ENCODE measurements around the gene DECR2.

The DECR2 gene

DNA sequence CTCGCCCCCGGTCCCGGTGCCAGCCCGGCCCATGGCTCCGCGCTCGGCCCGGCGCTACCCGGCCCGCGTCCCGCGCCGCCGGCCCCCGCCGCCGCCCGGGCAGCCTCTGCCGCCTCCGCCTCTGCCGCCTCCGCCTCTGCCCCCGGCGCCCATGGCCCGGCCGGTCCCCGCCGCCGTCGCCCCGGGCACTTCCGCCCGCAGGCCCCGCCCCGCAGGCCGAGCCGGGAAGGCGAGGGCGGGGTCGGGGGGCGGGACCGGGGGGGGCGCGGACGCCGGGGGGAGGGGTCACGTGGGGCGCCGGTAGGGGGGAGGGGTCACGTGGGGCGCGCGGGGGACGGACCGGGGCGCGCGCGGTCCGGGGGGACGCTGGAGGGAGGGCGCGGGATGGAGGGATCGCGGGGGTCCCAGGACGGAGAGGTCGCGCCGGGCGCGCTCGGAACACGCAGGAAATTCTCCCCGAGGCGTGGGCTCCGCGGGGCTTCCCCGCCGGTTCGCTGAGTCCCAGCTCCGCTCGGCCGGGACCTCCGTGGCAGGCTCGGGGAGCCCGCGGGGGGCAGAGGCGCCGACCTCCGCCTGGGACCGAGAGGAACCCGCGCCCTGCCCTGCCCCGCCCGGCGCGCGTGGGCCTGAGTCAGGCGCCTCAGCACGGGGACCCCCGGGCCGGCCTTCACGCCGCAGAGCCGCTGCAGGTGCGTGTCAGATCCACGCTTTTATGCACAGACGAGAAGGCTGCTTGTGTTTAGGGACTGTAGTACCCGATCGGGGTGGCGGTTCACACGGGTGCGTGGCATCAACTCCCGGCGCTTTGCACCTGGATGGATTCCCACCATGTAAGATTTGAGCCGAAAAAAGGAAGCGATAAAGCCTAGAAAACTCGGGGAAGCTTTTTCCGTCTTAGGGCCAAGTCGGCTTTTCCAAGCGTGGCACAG is 19.6 kb upstream of the DECR2 start, which contains the start of gene PGAP6 (continued):
- TF ChIP-seq ZNF549 (tag by site-specific recombination; IDR thresholded peaks at IDR 0.05) (no peak), ZNF658 (tag by site-specific recombination; IDR thresholded peaks at IDR 0.05) (no peak), ZNF785 (tag by site-specific recombination; IDR thresholded peaks at IDR 0.05) (0 out of 2 replicates have a peak, but pooled peaks have one; percentile 46), KLF10 (tag by site-specific recombination; IDR thresholded peaks at IDR 0.05) (peak; percentile 63), ZNF416 (tag by site-specific recombination; IDR thresholded peaks at IDR 0.05) (no peak), ZNF677 (tag by site-specific recombination; IDR thresholded peaks at IDR 0.05) (peak; percentile 28; the same call in 1 of the 2 replicates), ZNF521 (tag by site-specific recombination; IDR thresholded peaks at IDR 0.05) (no peak), GLIS2 (tag by site-specific recombination; IDR thresholded peaks at IDR 0.05) (peak; percentile 77), GLIS1 (tag by site-specific recombination; IDR thresholded peaks at IDR 0.05) (peak; percentile 79), TCF7L2 (IDR thresholded peaks at IDR 0.05; ENCODE audit: borderline replicate concordance, low read depth, low read length) (no peak), ZBTB17 (tag by site-specific recombination; IDR thresholded peaks at IDR 0.05) (no peak), GLI4 (tag by site-specific recombination; IDR thresholded peaks at IDR 0.05) (no peak), ZNF114 (tag by site-specific recombination; IDR thresholded peaks at IDR 0.05) (no peak), MYNN (tag by site-specific recombination; IDR thresholded peaks at IDR 0.05; ENCODE audit: borderline replicate concordance) (no peak), ZNF76 (tag by site-specific recombination; IDR thresholded peaks at IDR 0.05; ENCODE audit: borderline replicate concordance, low read depth) (no peak), ZFP37 (tag by site-specific recombination; IDR thresholded peaks at IDR 0.05) (no peak), ZBTB8A (tag by site-specific recombination; IDR thresholded peaks at IDR 0.05) (peak; percentile 35), ZNF768 (tag by site-specific recombination; IDR thresholded peaks at IDR 0.05) (no peak), ZSCAN30 (tag by site-specific recombination; IDR thresholded peaks at IDR 0.05) (peak; percentile 12; the same call in 1 of the 2 replicates), HOXA7 (CRISPR knock-in tag; IDR thresholded peaks at IDR 0.05; ENCODE audit: borderline replicate concordance) (no peak)
- TF ChIP-seq, protein P1, sequence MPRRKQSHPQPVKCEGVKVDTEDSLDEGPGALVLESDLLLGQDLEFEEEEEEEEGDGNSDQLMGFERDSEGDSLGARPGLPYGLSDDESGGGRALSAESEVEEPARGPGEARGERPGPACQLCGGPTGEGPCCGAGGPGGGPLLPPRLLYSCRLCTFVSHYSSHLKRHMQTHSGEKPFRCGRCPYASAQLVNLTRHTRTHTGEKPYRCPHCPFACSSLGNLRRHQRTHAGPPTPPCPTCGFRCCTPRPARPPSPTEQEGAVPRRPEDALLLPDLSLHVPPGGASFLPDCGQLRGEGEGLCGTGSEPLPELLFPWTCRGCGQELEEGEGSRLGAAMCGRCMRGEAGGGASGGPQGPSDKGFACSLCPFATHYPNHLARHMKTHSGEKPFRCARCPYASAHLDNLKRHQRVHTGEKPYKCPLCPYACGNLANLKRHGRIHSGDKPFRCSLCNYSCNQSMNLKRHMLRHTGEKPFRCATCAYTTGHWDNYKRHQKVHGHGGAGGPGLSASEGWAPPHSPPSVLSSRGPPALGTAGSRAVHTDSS (tag by site-specific recombination; IDR thresholded peaks at IDR 0.05), result no peak
- TF ChIP-seq, protein P2, sequence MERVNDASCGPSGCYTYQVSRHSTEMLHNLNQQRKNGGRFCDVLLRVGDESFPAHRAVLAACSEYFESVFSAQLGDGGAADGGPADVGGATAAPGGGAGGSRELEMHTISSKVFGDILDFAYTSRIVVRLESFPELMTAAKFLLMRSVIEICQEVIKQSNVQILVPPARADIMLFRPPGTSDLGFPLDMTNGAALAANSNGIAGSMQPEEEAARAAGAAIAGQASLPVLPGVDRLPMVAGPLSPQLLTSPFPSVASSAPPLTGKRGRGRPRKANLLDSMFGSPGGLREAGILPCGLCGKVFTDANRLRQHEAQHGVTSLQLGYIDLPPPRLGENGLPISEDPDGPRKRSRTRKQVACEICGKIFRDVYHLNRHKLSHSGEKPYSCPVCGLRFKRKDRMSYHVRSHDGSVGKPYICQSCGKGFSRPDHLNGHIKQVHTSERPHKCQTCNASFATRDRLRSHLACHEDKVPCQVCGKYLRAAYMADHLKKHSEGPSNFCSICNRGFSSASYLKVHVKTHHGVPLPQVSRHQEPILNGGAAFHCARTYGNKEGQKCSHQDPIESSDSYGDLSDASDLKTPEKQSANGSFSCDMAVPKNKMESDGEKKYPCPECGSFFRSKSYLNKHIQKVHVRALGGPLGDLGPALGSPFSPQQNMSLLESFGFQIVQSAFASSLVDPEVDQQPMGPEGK (tag by site-specific recombination; IDR thresholded peaks at IDR 0.05), result no peak
- TF ChIP-seq, protein P3, sequence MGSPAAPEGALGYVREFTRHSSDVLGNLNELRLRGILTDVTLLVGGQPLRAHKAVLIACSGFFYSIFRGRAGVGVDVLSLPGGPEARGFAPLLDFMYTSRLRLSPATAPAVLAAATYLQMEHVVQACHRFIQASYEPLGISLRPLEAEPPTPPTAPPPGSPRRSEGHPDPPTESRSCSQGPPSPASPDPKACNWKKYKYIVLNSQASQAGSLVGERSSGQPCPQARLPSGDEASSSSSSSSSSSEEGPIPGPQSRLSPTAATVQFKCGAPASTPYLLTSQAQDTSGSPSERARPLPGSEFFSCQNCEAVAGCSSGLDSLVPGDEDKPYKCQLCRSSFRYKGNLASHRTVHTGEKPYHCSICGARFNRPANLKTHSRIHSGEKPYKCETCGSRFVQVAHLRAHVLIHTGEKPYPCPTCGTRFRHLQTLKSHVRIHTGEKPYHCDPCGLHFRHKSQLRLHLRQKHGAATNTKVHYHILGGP (tag by site-specific recombination; IDR thresholded peaks at IDR 0.05), result no peak
- TF ChIP-seq, protein P4, sequence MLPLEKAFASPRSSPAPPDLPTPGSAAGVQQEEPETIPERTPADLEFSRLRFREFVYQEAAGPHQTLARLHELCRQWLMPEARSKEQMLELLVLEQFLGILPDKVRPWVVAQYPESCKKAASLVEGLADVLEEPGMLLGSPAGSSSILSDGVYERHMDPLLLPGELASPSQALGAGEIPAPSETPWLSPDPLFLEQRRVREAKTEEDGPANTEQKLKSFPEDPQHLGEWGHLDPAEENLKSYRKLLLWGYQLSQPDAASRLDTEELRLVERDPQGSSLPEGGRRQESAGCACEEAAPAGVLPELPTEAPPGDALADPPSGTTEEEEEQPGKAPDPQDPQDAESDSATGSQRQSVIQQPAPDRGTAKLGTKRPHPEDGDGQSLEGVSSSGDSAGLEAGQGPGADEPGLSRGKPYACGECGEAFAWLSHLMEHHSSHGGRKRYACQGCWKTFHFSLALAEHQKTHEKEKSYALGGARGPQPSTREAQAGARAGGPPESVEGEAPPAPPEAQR (tag by site-specific recombination; IDR thresholded peaks at IDR 0.05), result no peak
- TF ChIP-seq, protein P5, sequence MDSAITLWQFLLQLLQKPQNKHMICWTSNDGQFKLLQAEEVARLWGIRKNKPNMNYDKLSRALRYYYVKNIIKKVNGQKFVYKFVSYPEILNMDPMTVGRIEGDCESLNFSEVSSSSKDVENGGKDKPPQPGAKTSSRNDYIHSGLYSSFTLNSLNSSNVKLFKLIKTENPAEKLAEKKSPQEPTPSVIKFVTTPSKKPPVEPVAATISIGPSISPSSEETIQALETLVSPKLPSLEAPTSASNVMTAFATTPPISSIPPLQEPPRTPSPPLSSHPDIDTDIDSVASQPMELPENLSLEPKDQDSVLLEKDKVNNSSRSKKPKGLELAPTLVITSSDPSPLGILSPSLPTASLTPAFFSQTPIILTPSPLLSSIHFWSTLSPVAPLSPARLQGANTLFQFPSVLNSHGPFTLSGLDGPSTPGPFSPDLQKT (IDR thresholded peaks at IDR 0.05; ENCODE audit: borderline replicate concordance, low read depth, low read length), result no peak
- TF ChIP-seq, protein P6, sequence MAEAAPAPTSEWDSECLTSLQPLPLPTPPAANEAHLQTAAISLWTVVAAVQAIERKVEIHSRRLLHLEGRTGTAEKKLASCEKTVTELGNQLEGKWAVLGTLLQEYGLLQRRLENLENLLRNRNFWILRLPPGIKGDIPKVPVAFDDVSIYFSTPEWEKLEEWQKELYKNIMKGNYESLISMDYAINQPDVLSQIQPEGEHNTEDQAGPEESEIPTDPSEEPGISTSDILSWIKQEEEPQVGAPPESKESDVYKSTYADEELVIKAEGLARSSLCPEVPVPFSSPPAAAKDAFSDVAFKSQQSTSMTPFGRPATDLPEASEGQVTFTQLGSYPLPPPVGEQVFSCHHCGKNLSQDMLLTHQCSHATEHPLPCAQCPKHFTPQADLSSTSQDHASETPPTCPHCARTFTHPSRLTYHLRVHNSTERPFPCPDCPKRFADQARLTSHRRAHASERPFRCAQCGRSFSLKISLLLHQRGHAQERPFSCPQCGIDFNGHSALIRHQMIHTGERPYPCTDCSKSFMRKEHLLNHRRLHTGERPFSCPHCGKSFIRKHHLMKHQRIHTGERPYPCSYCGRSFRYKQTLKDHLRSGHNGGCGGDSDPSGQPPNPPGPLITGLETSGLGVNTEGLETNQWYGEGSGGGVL (tag by site-specific recombination; IDR thresholded peaks at IDR 0.05), result peak; percentile 32; the same call in 1 of the 2 replicates
- TF ChIP-seq, protein P7, sequence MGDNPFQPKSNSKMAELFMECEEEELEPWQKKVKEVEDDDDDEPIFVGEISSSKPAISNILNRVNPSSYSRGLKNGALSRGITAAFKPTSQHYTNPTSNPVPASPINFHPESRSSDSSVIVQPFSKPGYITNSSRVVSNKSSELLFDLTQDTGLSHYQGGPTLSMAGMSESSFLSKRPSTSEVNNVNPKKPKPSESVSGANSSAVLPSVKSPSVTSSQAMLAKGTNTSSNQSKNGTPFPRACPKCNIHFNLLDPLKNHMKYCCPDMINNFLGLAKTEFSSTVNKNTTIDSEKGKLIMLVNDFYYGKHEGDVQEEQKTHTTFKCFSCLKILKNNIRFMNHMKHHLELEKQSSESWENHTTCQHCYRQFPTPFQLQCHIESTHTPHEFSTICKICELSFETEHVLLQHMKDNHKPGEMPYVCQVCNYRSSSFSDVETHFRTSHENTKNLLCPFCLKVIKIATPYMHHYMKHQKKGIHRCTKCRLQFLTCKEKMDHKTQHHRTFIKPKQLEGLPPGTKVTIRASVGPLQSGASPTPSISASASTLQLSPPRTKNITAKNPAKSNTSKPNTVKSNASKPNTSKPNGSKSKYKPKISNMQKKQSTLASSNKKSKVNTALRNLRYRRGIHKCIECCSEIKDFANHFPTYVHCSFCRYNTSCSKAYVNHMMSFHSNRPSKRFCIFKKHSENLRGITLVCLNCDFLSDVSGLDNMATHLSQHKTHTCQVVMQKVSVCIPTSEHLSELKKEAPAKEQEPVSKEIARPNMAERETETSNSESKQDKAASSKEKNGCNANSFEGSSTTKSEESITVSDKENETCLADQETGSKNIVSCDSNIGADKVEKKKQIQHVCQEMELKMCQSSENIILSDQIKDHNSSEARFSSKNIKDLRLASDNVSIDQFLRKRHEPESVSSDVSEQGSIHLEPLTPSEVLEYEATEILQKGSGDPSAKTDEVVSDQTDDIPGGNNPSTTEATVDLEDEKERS (tag by site-specific recombination; IDR thresholded peaks at IDR 0.05), result no peak
